AG04450 (cell line): ENCODE measurements around the gene LYRM2. TPM values are rescaled to one million over a fixed set of nuclear protein-coding genes. Genes with fewer than 3 reads are reported as not detected.

ENCODE experiments used
- CTCF ChIA-PET: fragments of 300-600, 350-600 bp; formaldehyde crosslinking; extraction: SDS; loops from one replicate; lab custom pipeline; 2022; ENCODE audit warnings: antibody characterized with exemption, inconsistent platforms; lab: Charles Lee
- POLR2A ChIA-PET: fragments of 350-600 bp; formaldehyde crosslinking; extraction: SDS; loops from one replicate; lab custom pipeline; 2021; ENCODE audit warnings: antibody characterized with exemption, inconsistent platforms; lab: Yijun Ruan, JAX
- DNase-seq: peaks from one replicate; pipeline ENCODE4 v3.0.0-alpha.2; 2011; ENCODE audit warnings: low read depth, low spot score
- H3K27ac ChIP-seq: one replicate; pipeline ENCODE4 v1.5.1; 2012; ENCODE audit warnings: low read depth, low read length, control low read depth
- H3K27me3 ChIP-seq: one replicate; pipeline ENCODE4 v1.6.0; 2012; ENCODE audit warnings: low read length; ENCODE audit not compliant: control insufficient read depth, insufficient read depth
- H3K4me3 ChIP-seq: 2 replicates; pipeline ENCODE4 v1.5.1; 2011; ENCODE audit warnings: mild to moderate bottlenecking, low read depth, low read length, control low read depth
- H3K9me3 ChIP-seq: 2 replicates; pipeline ENCODE4 v1.5.1; 2012; ENCODE audit warnings: low read length; ENCODE audit not compliant: control insufficient read depth, insufficient read depth
- CTCF ChIP-seq: IDR thresholded peaks from 2 replicates; pipeline ENCODE4 v1.5.1; 2011; ENCODE audit warnings: low read depth, low read length, control low read depth, inconsistent platforms
- polyA plus RNA-seq: library from polyadenylated mRNA; depleted of rRNA; stranded (reverse); fragments of >200 nt; gene quantifications from 2 replicates; pipeline ENCODE4 v1.2.3, GENCODE V29; 2011

LYRM2 gene
- polyA plus RNA-seq, 1 experiment = 58.5 TPM

- H3K4me3 ChIP-seq = no peak overlapping the region
- no peak for TF ChIP-seq CTCF
- CTCF ChIA-PET = no interaction called here
- no peaks in the 10 kb centered on the region for H3K27me3 ChIP-seq
- no peak overlapping the region for H3K27ac ChIP-seq
- no peak for DNase-seq
- POLR2A ChIA-PET = no interaction called here
- no peaks in the 10 kb centered on the region for H3K9me3 ChIP-seq
Observed at GRCh38 chr6:89527634-89528033, 110.9 kb downstream of the LYRM2 start.

GRCh38 chr6:89526563-89526869, 112.0 kb downstream of the LYRM2 start:
- H3K27ac ChIP-seq = no peak overlapping the region
- ChIA-PET CTCF (no interaction called here), POLR2A (no interaction called here)
- DNase-seq = no peak
- H3K4me3 ChIP-seq = no peak overlapping the region
- no peaks in the 10 kb centered on the region for H3K27me3 ChIP-seq
- H3K9me3 ChIP-seq = no peaks in the 10 kb centered on the region
- no peak for TF ChIP-seq CTCF

GRCh38 chr6:89525786-89526562, 112.6 kb downstream of the LYRM2 start:
- Histone ChIP-seq H3K4me3 (no peak overlapping the region), H3K27ac (no peak overlapping the region), H3K9me3 (no peaks in the 10 kb centered on the region), H3K27me3 (no peaks in the 10 kb centered on the region)
- POLR2A ChIA-PET = no interaction called here
- DNase-seq = no peak
- no peak for TF ChIP-seq CTCF
- CTCF ChIA-PET = no interaction called here

- DNase-seq = no peak
- ChIA-PET CTCF (no interaction called here), POLR2A (no interaction called here)
- H3K27me3 ChIP-seq = no peaks in the 10 kb centered on the region
- TF ChIP-seq CTCF = no peak
- no peak overlapping the region for H3K27ac ChIP-seq
- H3K4me3 ChIP-seq = no peak overlapping the region
- H3K9me3 ChIP-seq = no peaks in the 10 kb centered on the region
Observed at GRCh38 chr6:89522778-89523177, 115.8 kb downstream of the LYRM2 start.

GRCh38 chr6:89520736-89521135, 117.8 kb downstream of the LYRM2 start:
- CTCF ChIA-PET = interaction anchor here (0.7 to 1.3 kb wide), 2 partner anchors 13 to 149 kb away, joined by 3 to 4 read pairs; no protein-coding TSS in a partner anchor

More at GRCh38 chr6:89520736-89521135, 117.8 kb downstream of the LYRM2 start:
- Histone ChIP-seq H3K4me3 (no peak overlapping the region), H3K27ac (no peak overlapping the region), H3K9me3 (no peaks in the 10 kb centered on the region), H3K27me3 (no peaks in the 10 kb centered on the region)
- no peak for TF ChIP-seq CTCF
- POLR2A ChIA-PET = no interaction called here
- no peak for DNase-seq
